Measurements from ENCODE around the gene CALM3.
"Not testable (repeated sequence)": the region's sequence is repeated elsewhere in the genome, so short reads cannot be mapped to it uniquely, and the experiment has no call there.

Gene CALM3

GRCh38 chr19:46601318-46602224 lies at the start of gene CALM3:
TSS of gene CALM3 (plus strand) at chr19:46601330. CDS start at chr19:46601435, 105 bp downstream.
- FAIRE-seq, result no peak

DNA sequence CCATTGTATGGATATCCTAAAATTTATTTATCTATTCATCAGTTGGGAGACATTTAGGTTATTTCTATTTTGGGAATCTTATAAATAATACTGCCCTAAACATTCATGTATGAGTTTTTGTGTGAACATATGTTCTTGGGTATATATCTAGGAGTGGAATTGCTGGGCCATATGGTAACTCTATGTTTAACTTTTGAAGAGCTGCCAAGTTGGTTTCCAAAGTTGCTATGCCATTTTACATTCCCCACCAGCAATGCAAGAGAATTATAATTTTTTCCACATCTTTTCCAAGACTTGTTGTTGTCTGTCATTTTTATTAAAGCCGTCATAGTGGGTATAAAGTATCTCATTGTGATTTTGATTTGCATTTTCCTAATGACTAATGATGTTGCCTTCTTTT lies 48.2 kb upstream of the CALM3 start:
- no peak for FAIRE-seq

GRCh38 chr19:46554161-46554560 lies 47.0 kb upstream of the CALM3 start:
- no peak for FAIRE-seq

- FAIRE-seq, result no peak
Observed at GRCh38 chr19:46555628-46556280, 45.4 kb upstream of the CALM3 start.

- not testable (repeated sequence) for FAIRE-seq
Observed at GRCh38 chr19:46556471-46556870, 44.7 kb upstream of the CALM3 start.

DNA sequence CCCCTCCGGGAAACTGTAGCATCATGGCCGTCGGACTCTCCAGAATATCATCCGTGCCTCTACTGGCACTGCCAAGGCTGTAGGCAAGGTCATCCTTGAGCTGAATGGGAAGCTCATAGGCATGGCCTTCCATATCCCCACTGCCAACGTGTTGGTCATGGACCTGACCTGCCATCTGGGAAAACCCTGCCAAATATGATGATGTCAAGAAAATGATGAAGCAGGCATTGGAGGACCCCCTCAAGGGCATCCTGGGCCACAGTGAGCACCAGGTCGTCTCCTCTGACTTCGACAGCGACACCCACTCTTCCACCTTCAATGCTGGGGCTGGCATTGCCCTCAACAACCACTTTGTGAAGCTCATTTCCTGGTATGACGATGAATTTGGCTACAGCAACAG lies 41.9 kb upstream of the CALM3 start:
- FAIRE-seq, result no peak

DNA sequence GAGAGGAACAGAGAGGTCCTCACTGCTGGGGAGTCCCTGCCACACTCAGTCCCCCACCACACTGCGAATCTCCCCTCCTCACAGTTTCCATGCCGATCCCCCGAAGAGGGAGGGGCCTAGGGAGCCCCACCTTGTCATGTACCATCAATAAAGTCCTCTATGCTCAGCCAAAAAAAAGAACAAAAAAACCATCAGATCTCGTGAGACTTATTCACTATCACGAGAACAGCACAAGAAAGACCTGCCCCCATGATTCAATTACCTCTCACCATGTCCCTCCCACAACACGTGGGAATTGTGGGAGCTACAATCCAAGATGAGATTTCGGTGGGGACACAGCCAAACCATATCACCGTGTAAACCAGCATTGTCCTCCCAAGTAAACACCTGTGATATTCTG lies 41.5 kb upstream of the CALM3 start:
- FAIRE-seq, result not testable (repeated sequence)

GRCh38 chr19:46564701-46565100 lies 36.4 kb upstream of the CALM3 start:
- no peak for FAIRE-seq

DNA sequence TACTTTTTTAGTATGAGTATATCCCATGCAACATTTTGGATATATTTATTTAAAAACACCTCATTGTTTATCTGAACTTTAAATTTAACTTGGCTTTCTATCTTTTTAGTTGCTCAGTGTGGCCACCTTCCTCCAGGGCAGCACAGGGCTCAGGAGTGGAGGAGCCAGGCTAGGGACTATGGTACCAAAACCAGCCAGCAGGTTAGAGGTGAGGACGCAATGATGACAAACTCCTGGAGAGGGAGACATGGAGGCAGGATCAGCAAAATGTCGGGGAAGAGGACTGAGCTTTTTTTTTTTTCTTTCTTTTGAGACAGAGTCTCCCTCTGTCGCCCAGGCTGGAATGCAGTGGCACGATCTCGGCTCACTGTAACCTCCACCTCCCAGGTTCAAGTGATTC lies 29.6 kb upstream of the CALM3 start:
- FAIRE-seq, result no peak

GRCh38 chr19:46573679-46574498 lies 27.2 kb upstream of the CALM3 start:
- no peak for FAIRE-seq

DNA sequence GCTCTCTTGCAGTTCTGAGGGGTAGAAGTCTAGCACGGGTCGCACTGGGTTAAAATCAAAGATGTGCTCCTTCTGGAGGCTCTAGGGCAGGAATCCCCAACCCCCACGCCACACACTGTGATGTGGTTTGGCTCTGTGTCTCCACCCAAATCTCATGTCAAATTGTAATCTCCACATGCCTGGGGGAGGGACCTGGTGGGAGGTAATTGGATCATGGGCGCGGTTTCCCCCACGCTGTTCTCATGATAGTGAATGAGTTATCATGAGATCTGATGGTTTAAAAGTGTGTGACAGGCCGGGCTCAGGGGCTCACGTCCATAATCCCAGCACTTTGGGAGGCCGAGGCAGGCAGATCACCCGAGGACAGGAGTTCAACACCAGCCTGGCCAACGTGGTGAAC lies 26.6 kb upstream of the CALM3 start:
- no peak for FAIRE-seq

DNA sequence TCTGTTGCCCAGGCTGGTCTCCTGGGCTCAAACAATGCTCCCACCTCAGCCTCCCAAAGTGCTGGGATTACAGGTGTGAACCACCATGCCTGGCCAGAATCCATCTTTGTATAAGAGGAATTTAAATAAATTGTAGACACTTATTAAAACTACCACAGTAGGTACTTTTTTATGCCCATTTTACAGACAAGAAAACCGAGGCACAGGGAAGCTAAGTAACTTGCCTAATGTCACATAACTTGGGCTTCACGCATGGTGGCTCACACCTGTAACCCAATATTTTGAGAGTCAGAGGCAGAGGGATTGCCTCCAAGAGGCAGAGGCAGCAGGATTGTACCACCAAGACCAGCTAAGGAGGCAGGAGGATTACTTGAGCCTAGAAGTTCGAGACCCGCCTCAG lies 22.7 kb upstream of the CALM3 start:
- FAIRE-seq, result no peak

- no peak for FAIRE-seq
Observed at GRCh38 chr19:46579361-46579879, 21.7 kb upstream of the CALM3 start.

DNA sequence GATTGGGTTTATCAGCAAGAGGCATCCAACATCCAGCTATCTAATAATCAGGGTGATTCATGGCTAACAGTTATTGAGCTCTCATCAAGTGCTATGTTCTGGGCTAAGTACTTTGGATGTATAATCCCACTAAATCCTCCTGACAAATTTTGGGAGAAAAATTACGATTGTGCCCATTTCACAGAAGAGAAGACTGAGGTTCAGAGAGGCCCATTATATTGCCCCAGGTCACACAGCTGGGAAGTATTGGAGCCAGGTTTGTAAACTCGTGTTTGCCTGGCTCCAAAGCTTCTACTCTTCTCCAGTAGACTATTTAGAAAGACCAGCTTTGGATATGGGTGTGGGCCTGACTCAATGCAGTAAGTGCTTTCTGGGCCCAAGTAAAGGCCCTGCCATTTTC lies 20.9 kb upstream of the CALM3 start:
- no peak for FAIRE-seq

DNA sequence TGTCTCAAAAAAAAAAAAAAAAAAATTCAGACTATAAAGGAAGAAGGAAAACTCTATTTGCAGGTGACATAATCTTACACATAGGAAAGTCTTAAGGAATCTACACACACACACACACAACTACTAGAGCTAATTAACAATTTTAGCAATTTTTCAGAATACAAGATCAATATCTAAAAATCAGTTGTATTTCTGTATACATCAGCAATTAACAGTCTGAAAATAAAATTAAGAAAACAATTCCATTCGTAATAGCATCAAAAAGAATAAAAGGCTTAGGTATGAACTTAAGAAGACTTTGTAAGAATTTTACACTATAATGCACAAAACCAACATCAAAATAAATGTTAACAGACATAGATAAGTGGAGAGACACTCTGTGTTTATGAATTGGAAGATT lies 15.6 kb upstream of the CALM3 start:
- FAIRE-seq, result no peak

DNA sequence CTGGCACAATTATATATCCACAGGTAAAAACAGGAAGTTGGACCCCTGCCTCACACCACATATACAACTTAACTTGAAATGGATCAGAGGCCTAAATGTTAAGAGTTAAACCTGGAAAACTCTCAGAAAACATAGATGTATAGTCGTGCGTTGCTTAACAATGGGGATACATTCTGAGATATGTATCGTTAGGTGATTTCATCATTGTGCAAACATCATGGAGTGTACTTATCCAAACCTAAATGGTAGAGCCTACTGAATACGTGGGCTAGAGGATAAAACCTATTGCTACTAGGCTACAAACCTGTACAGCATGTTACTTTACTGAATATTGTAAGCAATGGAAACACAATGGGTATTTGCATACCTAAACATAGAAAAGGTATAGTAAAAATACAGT lies 14.8 kb upstream of the CALM3 start:
- FAIRE-seq, result no peak

DNA sequence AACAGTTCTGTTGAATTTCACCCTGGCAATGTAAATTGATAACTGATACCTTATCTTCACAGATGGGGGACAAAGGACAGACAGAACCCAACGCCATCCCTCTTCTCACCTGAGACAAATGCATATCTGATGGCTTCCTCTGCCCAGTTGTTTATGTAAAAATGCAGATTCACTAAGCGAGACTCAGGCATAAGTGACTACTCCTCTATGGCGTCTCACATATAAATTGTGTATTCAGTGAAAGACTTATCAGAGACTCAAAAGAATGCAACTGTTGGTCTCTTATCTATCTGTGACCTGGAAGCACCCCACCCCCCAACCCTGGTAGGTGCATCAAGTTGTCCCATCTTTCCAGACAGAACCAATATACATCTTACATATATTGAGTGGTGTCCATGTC lies 13.3 kb upstream of the CALM3 start:
- no peak for FAIRE-seq

GRCh38 chr19:46591254-46591653 lies 9.9 kb upstream of the CALM3 start:
- no peak for FAIRE-seq

- FAIRE-seq, result no peak
Observed at GRCh38 chr19:46591870-46592269, 9.3 kb upstream of the CALM3 start.

DNA sequence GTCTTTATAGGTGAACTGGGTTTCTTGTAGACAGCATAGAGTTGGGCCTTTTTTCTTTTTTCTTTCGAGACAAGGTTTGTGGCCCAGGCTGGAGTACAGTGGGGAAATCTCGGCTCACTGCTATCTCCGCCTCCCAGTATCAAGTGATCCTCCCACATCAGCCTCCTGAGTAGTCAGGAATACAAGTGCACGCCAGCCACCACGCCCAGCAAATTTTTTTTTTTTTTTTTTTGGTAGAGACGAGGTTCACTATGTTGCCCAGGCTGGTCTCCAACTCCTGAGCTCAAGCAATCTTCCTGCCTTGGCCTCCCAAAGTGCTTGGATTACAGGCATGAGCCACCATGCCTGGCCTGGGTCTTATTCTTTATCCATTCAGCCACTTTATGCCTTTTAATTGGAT lies 5.1 kb upstream of the CALM3 start:
- no peak for FAIRE-seq

DNA sequence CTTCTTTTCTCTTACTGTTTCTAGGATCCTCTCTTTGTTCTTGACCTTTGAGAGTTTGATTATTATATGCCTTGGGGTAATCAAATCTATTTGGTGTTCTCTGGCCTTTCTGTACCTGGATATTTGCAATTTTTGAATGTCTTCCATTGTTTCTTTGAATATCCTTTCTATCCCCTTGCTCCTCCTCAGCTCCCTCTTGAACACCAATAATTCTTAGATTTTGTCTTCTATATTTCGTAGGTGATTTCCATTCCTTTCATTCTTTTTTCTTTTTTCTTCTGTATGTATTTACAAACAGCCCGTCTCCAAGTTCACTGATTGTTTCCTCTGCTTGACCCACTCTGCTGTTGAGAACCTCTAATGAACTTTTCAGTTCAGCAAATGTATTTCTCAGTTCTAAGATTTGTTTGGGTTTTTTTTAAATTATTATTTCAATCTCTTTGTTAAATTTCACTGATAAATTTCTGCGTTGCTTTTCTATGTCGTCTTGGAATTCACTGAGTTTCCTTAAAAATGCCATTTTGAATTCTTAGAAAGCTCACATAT lies 2.7 kb upstream of the CALM3 start:
- FAIRE-seq, result no peak

- no peak for FAIRE-seq
Observed at GRCh38 chr19:46599716-46600373, 1.3 kb upstream of the CALM3 start.
